Muscle of leg (tissue), 11 donors: ENCODE data around the gene HLF. TPM values are rescaled to one million over a fixed set of nuclear protein-coding genes. Genes with fewer than 3 reads are reported as not detected.

Experiments used
- DNase-seq: peaks from one replicate; pipeline ENCODE4 v3.0.0; 2013
- H3K27ac ChIP-seq: one replicate; pipeline ENCODE4 v1.5.1; 2013; ENCODE audit warnings: mild to moderate bottlenecking, low read length, control low read depth
- H3K27me3 ChIP-seq: one replicate; pipeline ENCODE4 v1.6.1; 2013; ENCODE audit warnings: low read length; ENCODE audit not compliant: control insufficient read depth, insufficient read depth
- H3K36me3 ChIP-seq: one replicate; pipeline ENCODE4 v1.6.1; 2013; ENCODE audit warnings: low read length; ENCODE audit not compliant: control insufficient read depth, insufficient read depth
- H3K4me1 ChIP-seq: one replicate; pipeline ENCODE4 v1.6.1; 2013; ENCODE audit warnings: low read length; ENCODE audit not compliant: control insufficient read depth, insufficient read depth
- H3K4me3 ChIP-seq: one replicate; pipeline ENCODE4 v1.5.1; 2013; ENCODE audit warnings: low read length, control low read depth
- H3K9me3 ChIP-seq: replicated peaks from 2 replicates; pipeline ENCODE4 v1.6.1; 2013; ENCODE audit warnings: low read depth, low read length; ENCODE audit not compliant: control insufficient read depth
- WGBS: methylation state at CpG from one replicate; pipeline ENCODE4 v1.1.5; 2013; ENCODE audit warnings: missing lambda C conversion rate; ENCODE audit not compliant: insufficient coverage; 5-methylcytosine and 5-hydroxymethylcytosine counted together
- polyA plus RNA-seq, 8 donors: library from polyadenylated mRNA; unstranded; fragments of 120-200 nt; gene quantifications; one replicate each; pipeline versions ENCODE4 v1.2.1 to v1.2.3, GENCODE V29; 2013; ENCODE audit warnings: inconsistent platforms in 1 of 8, low replicate concordance in 1 of 8; ENCODE audit not compliant: insufficient read length in 8 of 8, insufficient read depth in 1 of 8
- total RNA-seq: library from RNA; stranded (reverse); fragments of 120-200 nt; gene quantifications from one replicate; pipeline ENCODE4 v1.2.4, GENCODE V29; 2013

HLF gene
- total and polyA plus RNA-seq, 9 donors, result 3.3 to 5.9 (median 4.2) TPM

DNA sequence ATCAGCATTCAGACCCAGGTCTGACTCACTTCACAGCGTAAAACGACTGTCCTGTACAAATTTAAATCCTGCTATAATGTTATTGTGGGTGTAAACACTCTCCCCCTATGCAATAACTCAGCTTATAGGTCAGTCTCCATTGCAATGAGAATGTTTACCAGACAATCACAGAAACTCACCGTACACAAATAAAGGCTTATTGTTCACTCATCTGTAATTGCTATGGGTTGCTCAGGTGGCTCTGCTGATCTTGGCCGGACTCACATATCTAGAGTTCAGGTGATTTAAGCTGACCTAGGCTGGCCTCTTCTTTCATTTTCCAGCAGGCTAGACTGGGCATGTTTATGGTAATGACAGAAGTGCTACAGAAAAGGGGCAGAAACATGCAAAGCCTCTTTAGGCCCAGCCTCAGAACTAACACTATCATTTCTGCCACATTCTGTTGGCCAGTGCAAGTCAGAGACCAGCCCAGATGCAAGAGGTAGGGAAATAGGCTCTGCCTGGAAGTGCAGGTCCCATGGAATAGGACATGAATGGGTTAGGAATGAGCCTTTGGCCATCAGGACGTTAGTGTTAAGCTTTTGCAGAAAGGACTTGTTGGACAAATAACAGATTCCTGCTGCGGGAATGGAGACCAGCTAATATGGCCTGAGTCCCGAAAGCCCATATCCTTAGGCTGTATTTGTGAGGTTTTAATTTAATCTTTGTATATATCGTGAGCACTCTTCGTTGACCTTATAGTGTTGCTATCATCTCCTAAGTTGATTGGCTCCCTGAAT lies 44.0 kb downstream of the HLF start:
- Histone ChIP-seq H3K27ac (no peak overlapping the region), H3K4me1 (no peaks in the 10 kb centered on the region), H3K27me3 (no peaks in the 10 kb centered on the region), H3K4me3 (no peak overlapping the region), H3K9me3 (no peaks in the 10 kb centered on the region), H3K36me3 (no peaks in the 10 kb centered on the region)
- WGBS, result 87% methylated on average over 5 of the region's 9 CpGs
- no peak for DNase-seq

- no peak for DNase-seq
- Histone ChIP-seq H3K4me3 (no peak overlapping the region), H3K27me3 (no peaks in the 10 kb centered on the region), H3K4me1 (no peaks in the 10 kb centered on the region), H3K36me3 (no peaks in the 10 kb centered on the region), H3K27ac (no peak overlapping the region), H3K9me3 (no peaks in the 10 kb centered on the region)
- WGBS, result no CpG with 5 or more reads among the region's 7 CpGs
Observed at GRCh38 chr17:55311767-55312375, 47.1 kb downstream of the HLF start.

DNA sequence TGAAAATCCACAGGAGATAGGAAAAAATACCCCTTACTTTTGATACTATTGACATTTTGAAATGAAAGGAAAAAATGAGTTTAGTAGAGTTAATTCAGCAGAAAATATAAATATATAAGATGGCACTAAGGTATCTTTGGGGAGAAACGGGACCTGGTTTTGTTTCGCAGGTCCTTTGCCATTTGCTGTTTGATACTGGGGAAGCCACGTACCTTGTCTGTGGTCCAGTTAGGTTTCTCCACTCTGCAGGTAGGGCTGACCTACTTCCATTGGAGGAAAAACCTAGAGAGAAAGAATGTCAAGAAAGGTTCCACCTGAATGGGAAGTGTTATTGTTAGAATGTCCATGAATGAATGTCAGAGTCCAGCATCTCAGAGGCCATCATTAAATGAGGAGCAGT lies 48.1 kb downstream of the HLF start:
- DNase-seq, result no peak
- Histone ChIP-seq H3K9me3 (no peaks in the 10 kb centered on the region), H3K36me3 (no peaks in the 10 kb centered on the region), H3K27ac (no peak overlapping the region), H3K4me3 (no peak overlapping the region), H3K4me1 (no peaks in the 10 kb centered on the region), H3K27me3 (no peaks in the 10 kb centered on the region)
- WGBS, result no CpG with 5 or more reads among the region's 3 CpGs

DNA sequence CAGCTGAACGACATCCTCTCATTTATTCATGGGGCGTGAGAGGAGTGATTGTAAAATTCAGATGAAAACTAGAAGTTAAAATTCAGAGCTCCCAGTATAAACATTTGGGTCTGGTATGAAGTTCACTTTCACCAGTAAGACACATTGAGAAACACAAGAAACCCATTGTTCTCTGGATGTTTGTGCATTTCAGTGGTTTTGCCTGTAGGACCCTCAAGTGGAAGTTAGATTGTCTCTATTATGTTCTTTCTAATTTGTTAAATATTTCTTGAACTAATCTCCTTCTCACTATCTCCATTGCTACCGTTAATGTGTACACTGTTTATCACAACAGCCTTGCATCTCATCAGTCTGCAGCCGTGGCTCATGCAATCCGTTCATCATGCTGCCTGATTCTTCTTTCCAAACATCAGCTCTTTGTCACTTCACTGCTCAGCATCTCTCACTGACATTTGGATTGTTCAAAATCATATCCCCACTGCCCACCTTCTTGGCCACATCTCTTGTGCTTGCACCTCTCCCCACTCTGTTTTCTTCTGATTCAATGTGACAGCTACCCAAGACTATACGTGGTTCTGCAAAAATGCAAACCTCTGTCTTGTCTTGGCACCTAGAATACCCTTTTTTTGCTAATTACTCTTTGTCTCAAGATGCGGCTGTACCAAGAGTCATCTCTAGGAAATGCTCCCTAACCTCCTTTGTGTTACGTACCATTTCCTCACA lies 49.5 kb downstream of the HLF start:
- Histone ChIP-seq H3K27ac (no peak overlapping the region), H3K9me3 (no peaks in the 10 kb centered on the region), H3K4me3 (no peak overlapping the region), H3K36me3 (no peaks in the 10 kb centered on the region), H3K4me1 (no peaks in the 10 kb centered on the region), H3K27me3 (no peaks in the 10 kb centered on the region)
- no peak for DNase-seq
- WGBS, result 82% methylated on average over 6 of the region's 8 CpGs

- Histone ChIP-seq H3K36me3 (no peaks in the 10 kb centered on the region), H3K27ac (no peak overlapping the region)
Observed at GRCh38 chr17:55314784-55315491, 50.2 kb downstream of the HLF start.

GRCh38 chr17:55316499-55316898 lies 51.7 kb downstream of the HLF start:
- H3K4me1 ChIP-seq, result no peaks in the 10 kb centered on the region
- WGBS, result 100% methylated on average over 1 of the region's 2 CpGs
- H3K36me3 ChIP-seq, result no peaks in the 10 kb centered on the region
- H3K27ac ChIP-seq, result no peak overlapping the region
- H3K4me3 ChIP-seq, result no peak overlapping the region
- no peaks in the 10 kb centered on the region for H3K27me3 ChIP-seq
- DNase-seq, result no peak
- H3K9me3 ChIP-seq, result no peaks in the 10 kb centered on the region

More at GRCh38 chr17:55314784-55315491, 50.2 kb downstream of the HLF start:
- H3K4me1 ChIP-seq, result no peaks in the 10 kb centered on the region
- no peak overlapping the region for H3K4me3 ChIP-seq
- DNase-seq, result no peak
- H3K27me3 ChIP-seq, result no peaks in the 10 kb centered on the region
- WGBS, result 88% methylated on average over 5 of the region's 8 CpGs
- no peaks in the 10 kb centered on the region for H3K9me3 ChIP-seq

DNA sequence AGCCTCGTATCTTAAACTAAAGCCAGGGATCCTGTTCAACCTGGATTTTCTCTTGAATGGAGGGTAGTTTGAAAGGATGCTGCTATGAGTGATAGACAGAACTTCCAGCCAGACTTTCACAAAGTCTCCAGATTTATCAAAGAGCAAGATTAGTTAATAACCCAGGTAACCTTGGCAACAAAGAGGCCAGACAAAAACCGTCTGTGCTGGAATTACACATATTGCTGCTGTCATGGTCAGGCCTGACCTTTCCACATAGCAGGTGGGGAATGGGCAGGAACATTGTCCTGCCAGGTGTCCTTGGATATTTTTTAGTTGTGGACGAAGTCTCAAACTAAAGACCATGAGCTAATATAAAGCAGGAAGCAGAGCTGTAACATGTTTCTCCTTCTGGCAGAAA lies 52.5 kb downstream of the HLF start:
- WGBS, result 80% methylated on average over 3 of the region's 3 CpGs
- no peaks in the 10 kb centered on the region for H3K27me3 ChIP-seq
- no peak overlapping the region for H3K27ac ChIP-seq
- H3K4me1 ChIP-seq, result no peaks in the 10 kb centered on the region
- no peak overlapping the region for H3K4me3 ChIP-seq
- no peak for DNase-seq
- H3K9me3 ChIP-seq, result no peaks in the 10 kb centered on the region
- no peaks in the 10 kb centered on the region for H3K36me3 ChIP-seq

- 92% methylated on average over 8 of the region's 8 CpGs for WGBS
- Histone ChIP-seq H3K27me3 (no peaks in the 10 kb centered on the region), H3K4me1 (no peaks in the 10 kb centered on the region), H3K36me3 (no peaks in the 10 kb centered on the region), H3K27ac (no peak overlapping the region), H3K4me3 (no peak overlapping the region), H3K9me3 (no peaks in the 10 kb centered on the region)
- DNase-seq, result no peak
Observed at GRCh38 chr17:55318081-55318480, 53.3 kb downstream of the HLF start.

- H3K36me3 ChIP-seq, result no peaks in the 10 kb centered on the region
- H3K4me3 ChIP-seq, result no peak overlapping the region
- no peaks in the 10 kb centered on the region for H3K9me3 ChIP-seq
- H3K27me3 ChIP-seq, result no peaks in the 10 kb centered on the region
- H3K27ac ChIP-seq, result no peak overlapping the region
- H3K4me1 ChIP-seq, result no peaks in the 10 kb centered on the region
- DNase-seq, result no peak
- 89% methylated on average over 4 of the region's 7 CpGs for WGBS
Observed at GRCh38 chr17:55318715-55319487, 54.1 kb downstream of the HLF start.
